IMR-90 (cell line): Measurements from ENCODE around the gene VEGFC. TPM values are rescaled to one million over a fixed set of nuclear protein-coding genes. Genes with fewer than 3 reads are reported as not detected.

Experiments
- ATAC-seq: fragments of 200-7000 bp; cut with Tn5 transposase; 2 replicates; pipeline ENCODE4 v1.9.1; 2020; ENCODE audit warnings: low read depth, mild to moderate bottlenecking, moderate library complexity
- BruUV-seq: library from RNA; stranded (reverse); fragments of 400-500 nt; replicated peaks from 2 replicates; lab custom pipeline; 2021; lab: Mats Ljungman, UMichigan
- CTCF ChIA-PET: fragments of 300-600 bp; formaldehyde crosslinking; extraction: SDS; loops from one replicate; lab custom pipeline; 2021; ENCODE audit warnings: antibody characterized with exemption; lab: Yijun Ruan, JAX
- POLR2A ChIA-PET: fragments of 300-600 bp; sonication (Branson Sonifier 250); formaldehyde crosslinking; loops from one replicate; lab custom pipeline; 2022; ENCODE audit warnings: antibody characterized with exemption; ENCODE audit not compliant: unreplicated experiment; lab: Charles Lee
- DNase-seq: peaks from one replicate; pipeline ENCODE4 v3.0.0; 2013
- H2AFZ ChIP-seq: replicated peaks from 2 replicates; pipeline ENCODE3; 2013; ENCODE audit warnings: low read length, mild to moderate bottlenecking; ENCODE audit not compliant: poor library complexity
- H2AK5ac ChIP-seq: 2 replicates; pipeline ENCODE4 v1.6.1; 2013; ENCODE audit warnings: low read depth, low read length, inconsistent platforms
- H2AK9ac ChIP-seq: replicated peaks from 2 replicates; pipeline ENCODE3; 2013; ENCODE audit warnings: mild to moderate bottlenecking, low read depth, low read length, moderate library complexity; ENCODE audit not compliant: poor library complexity
- H2BK120ac ChIP-seq: 2 replicates; pipeline ENCODE4 v1.6.1; 2013; ENCODE audit warnings: low read depth, low read length, inconsistent platforms
- H2BK15ac ChIP-seq: 3 replicates; pipeline ENCODE4 v1.6.1; 2013; ENCODE audit warnings: low read depth, low read length, inconsistent platforms
- H2BK20ac ChIP-seq: 2 replicates; pipeline ENCODE4 v1.6.1; 2013; ENCODE audit warnings: low read depth, mild to moderate bottlenecking, inconsistent platforms, low read length, moderate library complexity
- H2BK5ac ChIP-seq: 2 replicates; pipeline ENCODE4 v1.6.1; 2013; ENCODE audit warnings: mild to moderate bottlenecking, low read depth, low read length, inconsistent platforms; ENCODE audit not compliant: poor library complexity, severe bottlenecking
- H3K14ac ChIP-seq: replicated peaks from 2 replicates; pipeline ENCODE4 v1.6.1; 2013; ENCODE audit warnings: low read depth, low read length, inconsistent platforms
- H3K18ac ChIP-seq: 2 replicates; pipeline ENCODE4 v1.6.1; 2013; ENCODE audit warnings: low read depth, low read length, control low read depth
- H3K23ac ChIP-seq: 2 replicates; pipeline ENCODE4 v1.6.1; 2013; ENCODE audit warnings: low read depth, low read length, inconsistent platforms
- H3K27ac ChIP-seq: 2 replicates; pipeline ENCODE4 v1.5.1; 2013; ENCODE audit warnings: mild to moderate bottlenecking, control low read depth, low read length; ENCODE audit not compliant: insufficient read depth
- H3K27me3 ChIP-seq: 2 replicates; pipeline ENCODE4 v1.6.1; 2013; ENCODE audit warnings: low read length; ENCODE audit not compliant: control insufficient read depth, insufficient read depth
- H3K36me3 ChIP-seq: 2 replicates; pipeline ENCODE4 v1.6.1; 2013; ENCODE audit warnings: low read length, mixed read lengths; ENCODE audit not compliant: control insufficient read depth, insufficient read depth
- H3K4ac ChIP-seq: 2 replicates; pipeline ENCODE4 v1.6.1; 2013; ENCODE audit warnings: low read depth, low read length, inconsistent platforms
- H3K4me1 ChIP-seq: 2 replicates; pipeline ENCODE4 v1.6.1; 2013; ENCODE audit warnings: low read length, mixed read lengths; ENCODE audit not compliant: control insufficient read depth, insufficient read depth
- H3K4me2 ChIP-seq: 2 replicates; pipeline ENCODE4 v1.6.1; 2013; ENCODE audit warnings: low read depth, mild to moderate bottlenecking, control low read depth, low read length, moderate library complexity
- H3K4me3 ChIP-seq: 2 replicates; pipeline ENCODE4 v1.5.1; 2013; ENCODE audit warnings: low read depth, mild to moderate bottlenecking, control low read depth, low read length, moderate library complexity; ENCODE audit not compliant: insufficient read depth
- H3K56ac ChIP-seq: 2 replicates; pipeline ENCODE4 v1.6.1; 2013; ENCODE audit warnings: low read length, inconsistent platforms; ENCODE audit not compliant: insufficient read depth; ENCODE audit errors: extremely low read depth
- H3K79me1 ChIP-seq, 2 experiments: 2 replicates each; pipeline ENCODE4 v1.6.1; 2013; ENCODE audit warnings: low read length in 2 of 2, inconsistent platforms in 1 of 2, low read depth in 1 of 2
- H3K9ac ChIP-seq: 2 replicates; pipeline ENCODE4 v1.6.1; 2013; ENCODE audit warnings: low read depth, low read length, control low read depth
- H3K9me1 ChIP-seq: 2 replicates; pipeline ENCODE4 v1.6.1; 2013; ENCODE audit warnings: low read length, inconsistent platforms; ENCODE audit not compliant: insufficient read depth
- H3K9me3 ChIP-seq: 2 replicates; pipeline ENCODE4 v1.6.1; 2013; ENCODE audit warnings: low read length; ENCODE audit not compliant: control insufficient read depth, insufficient read depth
- H4K20me1 ChIP-seq: 2 replicates; pipeline ENCODE4 v1.6.1; 2013; ENCODE audit warnings: low read length, inconsistent platforms; ENCODE audit not compliant: insufficient read depth
- H4K5ac ChIP-seq: 2 replicates; pipeline ENCODE4 v1.6.1; 2013; ENCODE audit warnings: mild to moderate bottlenecking, low read depth, low read length, control low read depth
- H4K8ac ChIP-seq, 2 experiments: 2 replicates each; pipeline ENCODE4 v1.6.1; 2013; ENCODE audit warnings: low read depth in 2 of 2, low read length in 2 of 2, control low read depth in 1 of 2, inconsistent platforms in 1 of 2
- H4K91ac ChIP-seq: 2 replicates; pipeline ENCODE4 v1.6.1; 2013; ENCODE audit warnings: low read depth, low read length, inconsistent platforms; ENCODE audit not compliant: insufficient read depth
- BHLHE40 ChIP-seq: fragments of 150-350 bp; IDR thresholded peaks from 2 replicates; pipeline ENCODE4 v1.6.1; 2016; ENCODE audit warnings: mild to moderate bottlenecking, low read depth, low read length
- CEBPB ChIP-seq: IDR thresholded peaks from 2 replicates; pipeline ENCODE4 v1.6.1; 2012; ENCODE audit warnings: low read depth, low read length, improper control_type of control experiment
- CHD1 ChIP-seq: IDR thresholded peaks from 2 replicates; pipeline ENCODE4 v1.6.1; 2012; ENCODE audit warnings: low read depth, low read length, improper control_type of control experiment
- FOS ChIP-seq: fragments of 150-350 bp; IDR thresholded peaks from 2 replicates; pipeline ENCODE4 v1.6.1; 2016; ENCODE audit warnings: low read depth, low read length
- MAFK ChIP-seq: IDR thresholded peaks from 2 replicates; pipeline ENCODE4 v1.6.1; 2012; ENCODE audit warnings: low read depth, low read length, improper control_type of control experiment
- MAZ ChIP-seq: IDR thresholded peaks from 2 replicates; pipeline ENCODE4 v1.6.1; 2012; ENCODE audit warnings: low read depth, mild to moderate bottlenecking, low read length, improper control_type of control experiment, moderate library complexity, borderline replicate concordance
- MXI1 ChIP-seq: IDR thresholded peaks from 2 replicates; pipeline ENCODE4 v1.6.1; 2012; ENCODE audit warnings: low read depth, mild to moderate bottlenecking, low read length, moderate library complexity, borderline replicate concordance
- NFE2L2 ChIP-seq: fragments of 150-350 bp; IDR thresholded peaks from 2 replicates; pipeline ENCODE4 v1.6.1; 2016; ENCODE audit warnings: low read depth, mild to moderate bottlenecking, low read length
- POLR2A ChIP-seq: IDR thresholded peaks from 2 replicates; pipeline ENCODE4 v1.6.1; 2012; ENCODE audit warnings: mild to moderate bottlenecking, low read depth, low read length
- RAD21 ChIP-seq: IDR thresholded peaks from 2 replicates; pipeline ENCODE4 v1.6.1; 2012; ENCODE audit warnings: low read length, improper control_type of control experiment
- RCOR1 ChIP-seq: IDR thresholded peaks from 2 replicates; pipeline ENCODE4 v1.6.1; 2012; ENCODE audit warnings: mild to moderate bottlenecking, low read length, improper control_type of control experiment; ENCODE audit not compliant: insufficient replicate concordance
- RFX5 ChIP-seq: IDR thresholded peaks from 2 replicates; pipeline ENCODE4 v1.8.0; 2012; ENCODE audit warnings: low read depth, mild to moderate bottlenecking, low read length, moderate library complexity
- SMC3 ChIP-seq: fragments of 150-350 bp; IDR thresholded peaks from 2 replicates; pipeline ENCODE4 v1.6.1; 2016; ENCODE audit warnings: low read depth, mild to moderate bottlenecking, antibody characterized with exemption, low read length, moderate library complexity
- WGBS, 2 experiments: methylation state at CpG; one replicate each; pipeline versions ENCODE4 v1.1.5 to v1.1.7; 2013; ENCODE audit warnings: missing lambda C conversion rate in 2 of 2; ENCODE audit not compliant: insufficient read length in 1 of 2; ENCODE audit errors: extremely low coverage in 2 of 2; 5-methylcytosine and 5-hydroxymethylcytosine counted together
- dilution Hi-C: fragments of 300-500 bp; cut with HindIII; formaldehyde crosslinking; loops from one replicate; pipeline ENCODE4 v1.14.3; 2018; ENCODE audit warnings: low sequenced_read_pairs; ENCODE audit not compliant: unreplicated experiment
- in situ Hi-C: fragments of 300-500 bp; cut with MboI; formaldehyde crosslinking; loops from 3 replicates; pipeline ENCODE4 v1.14.3; 2019; ENCODE audit warnings: low sequenced_read_pairs, inconsistent platforms, mixed read lengths
- intact Hi-C: fragments of 100-400 bp; cut with micrococcal nuclease; formaldehyde crosslinking; loops from 2 replicates; pipeline ENCODE4 v1.10.0; 2022
- polyA plus RNA-seq, 3 experiments: library from polyadenylated mRNA; depleted of rRNA; stranded (reverse); fragments of >200 nt; gene quantifications; 2 replicates each; pipeline ENCODE4 v1.2.3, GENCODE V29; 2012; ENCODE audit warnings: low replicate concordance in 1 of 3
- total RNA-seq: library from RNA; depleted of rRNA; stranded (reverse); fragments of >200 nt; gene quantifications from 2 replicates; pipeline ENCODE4 v1.2.3, GENCODE V29; 2012
- TF ChIP-seq, protein P1 (sequence below): fragments of 150-350 bp; IDR thresholded peaks from 2 replicates; pipeline ENCODE4 v1.6.1; 2017; ENCODE audit warnings: mild to moderate bottlenecking, antibody characterized with exemption, low read length, low read depth
- TF ChIP-seq, protein P2 (sequence below): conservative IDR thresholded peaks from 2 replicates; pipeline ENCODE4 v1.5.1; 2012; ENCODE audit warnings: mild to moderate bottlenecking, low read depth, low read length, improper control_type of control experiment
- TF ChIP-seq, protein P3 (sequence below): fragments of 150-350 bp; IDR thresholded peaks from 2 replicates; pipeline ENCODE4 v1.6.1; 2016; ENCODE audit warnings: low read depth, mild to moderate bottlenecking, low read length, moderate library complexity, borderline replicate concordance

The VEGFC gene
- total and polyA plus RNA-seq, 2 of the 4 experiments (the other 2 are of a cell fraction) = 22.9 to 49.7 TPM

DNA sequence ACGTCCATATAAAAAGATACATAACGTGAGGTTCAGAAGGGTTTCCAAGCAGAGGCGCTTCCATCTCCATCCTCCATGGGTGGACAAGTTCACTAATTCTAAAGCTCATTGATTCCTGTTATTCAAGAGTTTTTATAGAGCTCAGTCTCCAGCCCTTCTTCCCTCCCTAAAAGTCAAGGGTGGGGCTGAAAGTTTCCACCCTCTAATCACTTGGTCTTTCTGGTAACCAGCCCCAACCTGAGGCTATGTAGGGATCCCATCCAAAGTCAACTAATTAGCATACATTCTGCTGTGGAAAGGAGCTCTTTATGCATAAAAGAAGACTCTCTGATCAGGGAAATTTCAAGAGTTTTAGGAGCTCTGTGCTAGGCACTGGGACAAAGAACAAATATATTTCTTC is 46.9 kb upstream of the VEGFC start:
- peak overlapping the region; percentile 64 for H4K91ac ChIP-seq
- H3K4me2 ChIP-seq = peak overlapping the region; percentile 34; the same call in 1 of the 2 replicates
- POLR2A ChIA-PET = no interaction called here
- peak overlapping the region; percentile 95 for H2BK120ac ChIP-seq
- peak overlapping the region; percentile 61; the same call in 1 of the 2 replicates for H3K23ac ChIP-seq
- no peak for TF ChIP-seq NFE2L2
- TF ChIP-seq BHLHE40 = no peak
- no peak for TF ChIP-seq CEBPB
- TF ChIP-seq, protein P1, sequence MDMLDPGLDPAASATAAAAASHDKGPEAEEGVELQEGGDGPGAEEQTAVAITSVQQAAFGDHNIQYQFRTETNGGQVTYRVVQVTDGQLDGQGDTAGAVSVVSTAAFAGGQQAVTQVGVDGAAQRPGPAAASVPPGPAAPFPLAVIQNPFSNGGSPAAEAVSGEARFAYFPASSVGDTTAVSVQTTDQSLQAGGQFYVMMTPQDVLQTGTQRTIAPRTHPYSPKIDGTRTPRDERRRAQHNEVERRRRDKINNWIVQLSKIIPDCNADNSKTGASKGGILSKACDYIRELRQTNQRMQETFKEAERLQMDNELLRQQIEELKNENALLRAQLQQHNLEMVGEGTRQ = no peak
- TF ChIP-seq, protein P2, sequence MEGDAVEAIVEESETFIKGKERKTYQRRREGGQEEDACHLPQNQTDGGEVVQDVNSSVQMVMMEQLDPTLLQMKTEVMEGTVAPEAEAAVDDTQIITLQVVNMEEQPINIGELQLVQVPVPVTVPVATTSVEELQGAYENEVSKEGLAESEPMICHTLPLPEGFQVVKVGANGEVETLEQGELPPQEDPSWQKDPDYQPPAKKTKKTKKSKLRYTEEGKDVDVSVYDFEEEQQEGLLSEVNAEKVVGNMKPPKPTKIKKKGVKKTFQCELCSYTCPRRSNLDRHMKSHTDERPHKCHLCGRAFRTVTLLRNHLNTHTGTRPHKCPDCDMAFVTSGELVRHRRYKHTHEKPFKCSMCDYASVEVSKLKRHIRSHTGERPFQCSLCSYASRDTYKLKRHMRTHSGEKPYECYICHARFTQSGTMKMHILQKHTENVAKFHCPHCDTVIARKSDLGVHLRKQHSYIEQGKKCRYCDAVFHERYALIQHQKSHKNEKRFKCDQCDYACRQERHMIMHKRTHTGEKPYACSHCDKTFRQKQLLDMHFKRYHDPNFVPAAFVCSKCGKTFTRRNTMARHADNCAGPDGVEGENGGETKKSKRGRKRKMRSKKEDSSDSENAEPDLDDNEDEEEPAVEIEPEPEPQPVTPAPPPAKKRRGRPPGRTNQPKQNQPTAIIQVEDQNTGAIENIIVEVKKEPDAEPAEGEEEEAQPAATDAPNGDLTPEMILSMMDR = no peak
- no peak for TF ChIP-seq RFX5
- no peak for TF ChIP-seq MXI1
- TF ChIP-seq FOS = no peak
- no peak for TF ChIP-seq SMC3
- TF ChIP-seq, protein P3, sequence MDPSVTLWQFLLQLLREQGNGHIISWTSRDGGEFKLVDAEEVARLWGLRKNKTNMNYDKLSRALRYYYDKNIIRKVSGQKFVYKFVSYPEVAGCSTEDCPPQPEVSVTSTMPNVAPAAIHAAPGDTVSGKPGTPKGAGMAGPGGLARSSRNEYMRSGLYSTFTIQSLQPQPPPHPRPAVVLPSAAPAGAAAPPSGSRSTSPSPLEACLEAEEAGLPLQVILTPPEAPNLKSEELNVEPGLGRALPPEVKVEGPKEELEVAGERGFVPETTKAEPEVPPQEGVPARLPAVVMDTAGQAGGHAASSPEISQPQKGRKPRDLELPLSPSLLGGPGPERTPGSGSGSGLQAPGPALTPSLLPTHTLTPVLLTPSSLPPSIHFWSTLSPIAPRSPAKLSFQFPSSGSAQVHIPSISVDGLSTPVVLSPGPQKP = no peak
- no peak for TF ChIP-seq MAFK
- no peak for TF ChIP-seq CHD1
- TF ChIP-seq POLR2A = no peak
- no peak for TF ChIP-seq RAD21
- TF ChIP-seq MAZ = no peak
- TF ChIP-seq RCOR1 = no peak
- ATAC-seq (no peak), DNase-seq (no peak)
- H2BK20ac ChIP-seq = peak overlapping the region; percentile 92
- H2AK9ac ChIP-seq = no peak overlapping the region
- H3K9ac ChIP-seq = no peak overlapping the region
- peak overlapping the region; percentile 82 for H2AK5ac ChIP-seq
- H3K9me3 ChIP-seq = no peaks in the 10 kb centered on the region
- H3K27me3 ChIP-seq = no peaks in the 10 kb centered on the region
- no peaks in the 10 kb centered on the region for H3K9me1 ChIP-seq
- peak overlapping the region; percentile 26 to 73; a peak in 3 of 4 replicates for H4K8ac ChIP-seq
- H2AFZ ChIP-seq = no peak overlapping the region
- peak overlapping the region; percentile 15; the same call in 1 of the 2 replicates for H3K18ac ChIP-seq
- peaks cover 0 to 6% of the 10 kb centered on the region in 2 experiments; a peak in 2 of 4 replicates for H3K79me1 ChIP-seq
- H3K36me3 ChIP-seq = no peaks in the 10 kb centered on the region
- peak overlapping the region; percentile 9; the same call in 1 of the 2 replicates for H4K5ac ChIP-seq
- dilution Hi-C loops (no loop called here), in situ Hi-C loops (no loop called here), intact Hi-C loops (loop anchor here (5.0 kb wide), 1 partner anchor 43 kb away; no protein-coding TSS in a partner anchor)
- H2BK5ac ChIP-seq = peak overlapping the region; percentile 88
- H3K4ac ChIP-seq = peak overlapping the region; percentile 85; the same call in 1 of the 2 replicates
- WGBS, 2 experiments = no CpG with 5 or more reads among the region's 3 CpGs
- H3K27ac ChIP-seq = no peak overlapping the region
- H3K14ac ChIP-seq = peak overlapping the region; percentile 46
- H3K56ac ChIP-seq = no peak overlapping the region
- no peaks in the 10 kb centered on the region for H4K20me1 ChIP-seq
- CTCF ChIA-PET = interaction anchor here (0.6 to 2.0 kb wide), 5 partner anchors 19 to 209 kb away, joined by 3 to 6 read pairs (median 3); no protein-coding TSS in a partner anchor
- no TSS peak for BruUV-seq
- H2BK15ac ChIP-seq = peak overlapping the region; percentile 72
- peaks cover 9% of the 10 kb centered on the region for H3K4me1 ChIP-seq
- H3K4me3 ChIP-seq = no peak overlapping the region
